Central memory CD8-positive, alpha-beta T cell (primary cell): Measurements from ENCODE around the gene KIAA1549.
"Not testable (repeated sequence)": the region's sequence is repeated elsewhere in the genome, so short reads cannot be mapped to it uniquely, and the experiment has no call there.

Experiments used
- ATAC-seq: fragments of 150-1000 bp; cut with Tn5 transposase; replicated peaks from 2 replicates; pipeline ENCODE4 v1.10.0; 2022; ENCODE audit warnings: mild to moderate bottlenecking, moderate FRiP score, moderate number of reproducible peaks; ENCODE audit not compliant: poor library complexity, severe bottlenecking; ENCODE audit errors: extremely low read depth
- DNase-seq, 2 donors: peaks; one replicate each; pipeline ENCODE4 v3.0.0; 2021; ENCODE audit warnings: low spot score in 2 of 2
- H3K27ac Mint-ChIP-seq: one replicate; pipeline ENCODE4 v1.8.0; 2022; ENCODE audit warnings: low read depth, mild to moderate bottlenecking, moderate library complexity, mixed read lengths
- H3K27me3 Mint-ChIP-seq: one replicate; pipeline ENCODE4 v1.8.0; 2022; ENCODE audit warnings: mixed read lengths
- H3K36me3 Mint-ChIP-seq: one replicate; pipeline ENCODE4 v1.8.0; 2022; ENCODE audit warnings: mild to moderate bottlenecking, moderate library complexity, mixed read lengths; ENCODE audit not compliant: insufficient read depth
- H3K4me1 Mint-ChIP-seq: one replicate; pipeline ENCODE4 v1.8.0; 2022; ENCODE audit warnings: mixed read lengths
- H3K4me3 Mint-ChIP-seq: one replicate; pipeline ENCODE4 v1.8.0; 2022; ENCODE audit warnings: mild to moderate bottlenecking, moderate library complexity, mixed read lengths
- H3K9me3 Mint-ChIP-seq: one replicate; pipeline ENCODE4 v1.8.0; 2022; ENCODE audit warnings: mixed read lengths

KIAA1549 gene

GRCh38 chr7:138949421-138950088 is 31.6 kb downstream of the KIAA1549 start:
- Mint-ChIP-seq H3K27ac (no peak overlapping the region), H3K4me3 (no peak overlapping the region), H3K27me3 (peaks cover 45% of the 10 kb centered on the region), H3K36me3 (peaks cover 1% of the 10 kb centered on the region), H3K9me3 (no peaks in the 10 kb centered on the region), H3K4me1 (no peaks in the 10 kb centered on the region)
- no peak for ATAC-seq
- no peak for DNase-seq

GRCh38 chr7:138948403-138948802 is 32.8 kb downstream of the KIAA1549 start:
- ATAC-seq (no peak), DNase-seq (no peak)
- peaks cover 1% of the 10 kb centered on the region for H3K36me3 Mint-ChIP-seq
- H3K27me3 Mint-ChIP-seq, result peaks cover 51% of the 10 kb centered on the region
- no peak overlapping the region for H3K4me3 Mint-ChIP-seq
- no peaks in the 10 kb centered on the region for H3K4me1 Mint-ChIP-seq
- H3K9me3 Mint-ChIP-seq, result no peaks in the 10 kb centered on the region
- no peak overlapping the region for H3K27ac Mint-ChIP-seq

GRCh38 chr7:138945821-138946220 is 35.4 kb downstream of the KIAA1549 start:
- no peak overlapping the region for H3K4me3 Mint-ChIP-seq
- H3K4me1 Mint-ChIP-seq, result no peaks in the 10 kb centered on the region
- H3K36me3 Mint-ChIP-seq, result no peaks in the 10 kb centered on the region
- H3K9me3 Mint-ChIP-seq, result no peaks in the 10 kb centered on the region
- ATAC-seq (no peak), DNase-seq (no peak)
- no peak overlapping the region for H3K27ac Mint-ChIP-seq
- peaks cover 51% of the 10 kb centered on the region for H3K27me3 Mint-ChIP-seq

GRCh38 chr7:138945154-138945553 is 36.0 kb downstream of the KIAA1549 start:
- H3K36me3 Mint-ChIP-seq, result no peaks in the 10 kb centered on the region
- H3K27ac Mint-ChIP-seq, result no peak overlapping the region
- no peaks in the 10 kb centered on the region for H3K4me1 Mint-ChIP-seq
- ATAC-seq (no peak), DNase-seq (no peak)
- no peaks in the 10 kb centered on the region for H3K9me3 Mint-ChIP-seq
- no peak overlapping the region for H3K4me3 Mint-ChIP-seq
- peaks cover 44% of the 10 kb centered on the region for H3K27me3 Mint-ChIP-seq

- H3K4me1 Mint-ChIP-seq, result no peaks in the 10 kb centered on the region
- H3K27me3 Mint-ChIP-seq, result peaks cover 38% of the 10 kb centered on the region
- ATAC-seq (no peak), DNase-seq (no peak)
- H3K36me3 Mint-ChIP-seq, result no peaks in the 10 kb centered on the region
- no peak overlapping the region for H3K4me3 Mint-ChIP-seq
- no peak overlapping the region for H3K27ac Mint-ChIP-seq
- H3K9me3 Mint-ChIP-seq, result no peaks in the 10 kb centered on the region
These were observed 36.6 kb downstream of the KIAA1549 start for GRCh38 chr7:138944592-138944991.

GRCh38 chr7:138943061-138943460 is 38.1 kb downstream of the KIAA1549 start:
- Mint-ChIP-seq H3K36me3 (no peaks in the 10 kb centered on the region), H3K9me3 (no peaks in the 10 kb centered on the region), H3K27me3 (peaks cover 34% of the 10 kb centered on the region), H3K4me1 (no peaks in the 10 kb centered on the region), H3K27ac (no peak overlapping the region), H3K4me3 (no peak overlapping the region)
- no peak for ATAC-seq
- no peak for DNase-seq

DNA sequence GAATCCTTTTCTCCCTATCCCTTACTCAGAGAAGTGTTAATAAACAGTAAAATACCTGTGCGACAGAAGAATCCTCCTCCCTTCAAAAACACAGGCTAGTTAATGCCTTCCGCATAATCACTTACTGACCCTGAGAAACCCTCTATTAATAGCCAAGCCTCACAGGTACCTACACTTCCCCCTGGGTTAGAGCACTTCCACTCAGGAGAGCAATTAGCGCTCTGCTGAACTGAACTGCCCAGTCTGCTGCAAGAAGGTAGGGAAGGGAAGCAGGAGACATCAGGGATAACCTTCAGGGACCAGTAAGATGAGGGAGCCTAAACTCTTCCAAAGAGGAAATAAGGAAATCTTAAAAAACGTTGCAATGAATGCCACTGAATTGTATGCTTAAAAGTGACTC is 39.6 kb downstream of the KIAA1549 start:
- ATAC-seq, result no peak
- H3K9me3 Mint-ChIP-seq, result no peaks in the 10 kb centered on the region
- H3K36me3 Mint-ChIP-seq, result no peaks in the 10 kb centered on the region
- no peak for DNase-seq
- no peak overlapping the region for H3K27ac Mint-ChIP-seq
- H3K27me3 Mint-ChIP-seq, result peaks cover 32% of the 10 kb centered on the region
- no peaks in the 10 kb centered on the region for H3K4me1 Mint-ChIP-seq
- no peak overlapping the region for H3K4me3 Mint-ChIP-seq

GRCh38 chr7:138940602-138941001 is 40.6 kb downstream of the KIAA1549 start:
- not testable (repeated sequence) for H3K36me3 Mint-ChIP-seq, H3K4me3 Mint-ChIP-seq, DNase-seq, ATAC-seq, H3K4me1 Mint-ChIP-seq, H3K27ac Mint-ChIP-seq, H3K9me3 Mint-ChIP-seq
- H3K27me3 Mint-ChIP-seq, result peaks cover 32% of the 10 kb centered on the region

- Mint-ChIP-seq H3K27ac (no peak overlapping the region), H3K27me3 (peaks cover 29% of the 10 kb centered on the region), H3K4me1 (no peaks in the 10 kb centered on the region), H3K36me3 (no peaks in the 10 kb centered on the region), H3K9me3 (no peaks in the 10 kb centered on the region), H3K4me3 (no peak overlapping the region)
- DNase-seq (no peak), ATAC-seq (no peak)
These were observed 43.7 kb downstream of the KIAA1549 start for GRCh38 chr7:138937484-138937883.

- H3K9me3 Mint-ChIP-seq, result no peaks in the 10 kb centered on the region
- DNase-seq, result no peak
- no peak for ATAC-seq
- H3K4me3 Mint-ChIP-seq, result no peak overlapping the region
- no peak overlapping the region for H3K27ac Mint-ChIP-seq
- H3K27me3 Mint-ChIP-seq, result peaks cover 33% of the 10 kb centered on the region
- H3K4me1 Mint-ChIP-seq, result no peaks in the 10 kb centered on the region
- H3K36me3 Mint-ChIP-seq, result no peaks in the 10 kb centered on the region
These were observed 45.7 kb downstream of the KIAA1549 start for GRCh38 chr7:138935465-138936011.

GRCh38 chr7:138934861-138935260 is 46.3 kb downstream of the KIAA1549 start:
- H3K27ac Mint-ChIP-seq, result no peak overlapping the region
- H3K36me3 Mint-ChIP-seq, result no peaks in the 10 kb centered on the region
- no peaks in the 10 kb centered on the region for H3K9me3 Mint-ChIP-seq
- no peak overlapping the region for H3K4me3 Mint-ChIP-seq
- no peaks in the 10 kb centered on the region for H3K4me1 Mint-ChIP-seq
- ATAC-seq, result no peak
- peaks cover 39% of the 10 kb centered on the region for H3K27me3 Mint-ChIP-seq
- no peak for DNase-seq

DNA sequence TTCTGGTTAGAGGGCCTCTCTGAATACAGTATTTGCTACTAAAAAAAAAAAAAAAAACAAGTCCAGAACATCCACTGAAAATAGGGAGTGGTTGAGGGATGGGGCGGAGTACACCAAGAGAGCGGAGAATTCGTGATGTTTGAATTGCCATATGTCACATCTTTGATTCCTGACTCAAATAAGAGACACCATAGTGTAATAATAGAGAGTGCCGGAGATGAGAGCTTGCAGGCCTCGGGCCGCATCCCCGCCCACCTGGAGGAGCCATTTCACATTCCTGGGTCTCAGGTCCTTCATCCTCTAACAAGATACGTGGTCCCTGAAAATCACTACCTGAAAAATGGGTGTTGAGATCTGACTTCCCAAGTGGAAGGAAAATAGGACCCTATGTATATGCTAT is 46.8 kb downstream of the KIAA1549 start:
- no peak overlapping the region for H3K4me3 Mint-ChIP-seq
- H3K27me3 Mint-ChIP-seq, result peaks cover 43% of the 10 kb centered on the region
- no peaks in the 10 kb centered on the region for H3K36me3 Mint-ChIP-seq
- no peak for DNase-seq
- no peak overlapping the region for H3K27ac Mint-ChIP-seq
- no peaks in the 10 kb centered on the region for H3K9me3 Mint-ChIP-seq
- ATAC-seq, result no peak
- no peaks in the 10 kb centered on the region for H3K4me1 Mint-ChIP-seq

DNA sequence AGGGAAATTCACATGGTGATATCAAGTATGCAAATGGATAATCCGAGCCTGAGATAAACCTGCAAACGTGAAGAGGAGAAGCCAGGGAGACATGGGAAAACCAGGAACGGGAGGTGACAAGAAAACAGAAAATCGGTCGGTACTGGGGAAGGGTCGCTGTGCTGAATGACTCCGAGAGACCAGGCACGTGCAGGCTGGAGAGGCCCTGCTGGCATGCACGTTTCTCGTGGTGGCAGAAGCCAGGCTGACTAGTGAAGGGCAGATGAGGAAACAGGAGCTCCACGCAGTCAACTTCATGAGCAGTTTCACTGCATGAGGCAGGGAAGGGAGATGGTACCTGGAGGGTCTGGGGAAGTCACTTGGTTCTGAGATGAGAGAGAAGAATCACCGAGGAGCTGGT is 48.3 kb downstream of the KIAA1549 start:
- Mint-ChIP-seq H3K27ac (no peak overlapping the region), H3K4me1 (no peaks in the 10 kb centered on the region), H3K36me3 (no peaks in the 10 kb centered on the region), H3K9me3 (no peaks in the 10 kb centered on the region), H3K4me3 (no peak overlapping the region), H3K27me3 (peaks cover 43% of the 10 kb centered on the region)
- no peak for ATAC-seq
- DNase-seq, result no peak
